Adrenal gland (tissue), 12 donors: ENCODE data around the gene HYCC1. TPM values are rescaled to one million over a fixed set of nuclear protein-coding genes. Genes with fewer than 3 reads are reported as not detected.
"Not testable (repeated sequence)": the region's sequence is repeated elsewhere in the genome, so short reads cannot be mapped to it uniquely, and the experiment has no call there.

Experiments
- DNase-seq, 7 donors: peaks; one replicate each; pipeline ENCODE4 v3.0.0-alpha.2; 2019 to 2020
- H3K27ac ChIP-seq, 5 donors: fragments of 200-600 bp; sonication (generic) in 4 of 5; 1 replicate in 3 of 5; 2 replicates in 2 of 5; pipeline versions ENCODE4 v1.5.1 to v1.8.0; 2016 to 2020; ENCODE audit warnings: mild to moderate bottlenecking in 1 of 5
- H3K27me3 ChIP-seq: fragments of 200-600 bp; 2 replicates; pipeline ENCODE4 v1.8.0; 2021
- H3K36me3 ChIP-seq, 2 donors: fragments of 200-600 bp; replicated peaks in 1 of 2; 1 replicate in 1 of 2; 2 replicates in 1 of 2; pipeline versions ENCODE4 v1.5.1 to v1.8.0; 2018 to 2022
- H3K4me1 ChIP-seq, 2 donors: fragments of 200-600 bp; replicated peaks in 1 of 2; 1 replicate in 1 of 2; 2 replicates in 1 of 2; pipeline versions ENCODE4 v1.5.1 to v1.8.0; 2018 to 2021
- H3K4me3 ChIP-seq, 4 donors: fragments of 200-600 bp; sonication (generic) in 3 of 4; one replicate each; pipeline ENCODE4 v1.5.1; 2016 to 2018
- H3K9me3 ChIP-seq, 3 donors: fragments of 200-600 bp; sonication (generic) in 1 of 3; replicated peaks in 1 of 3; 1 replicate in 2 of 3; 2 replicates in 1 of 3; pipeline versions ENCODE4 v1.5.1 to v1.8.0; 2016 to 2021
- POLR2A ChIP-seq, 2 donors: fragments of 450-650 bp; IDR thresholded peaks; one replicate each; pipeline ENCODE4 v1.6.1; 2017; ENCODE audit warnings: antibody characterized with exemption in 2 of 2, mild to moderate bottlenecking in 2 of 2, moderate library complexity in 1 of 2
- WGBS, 4 donors: extraction: QIAGEN DNeasy Blood & Tissue Kit in 2 of 4; methylation state at CpG; one replicate each; pipeline versions ENCODE4 v1.1.5 to v1.1.7; 2013 to 2017; 5-methylcytosine and 5-hydroxymethylcytosine counted together
- intact Hi-C, 2 donors: fragments of 100-400 bp; cut with DNase I; formaldehyde crosslinking; loops; one replicate each; pipeline versions ENCODE4 v1.14.1 to v1.15.0; 2022 to 2023
- polyA plus RNA-seq, 3 donors: library from polyadenylated mRNA; stranded (reverse); fragments of 200-250 nt in 2 of 3; fragments of 350-450 nt in 1 of 3; fragmentation: Illumina TruSeq in 1 of 3; extraction: RNeasy Lipid Tissue Mini Kit (QIAGEN cat#74804) in 1 of 3; gene quantifications; one replicate each; pipeline ENCODE4 v1.2.3, GENCODE V29; 2013 to 2014
- total RNA-seq, 9 donors: library from RNA; depleted of rRNA in 4 of 9; stranded (reverse); fragments of >200 nt in 4 of 9; fragments of 120-200 nt in 1 of 9; fragmentation: NEBNext Ultra II Directional in 1 of 9; extraction: Animal tissue kit (Norgen Biotek cat#: 25700) in 1 of 9; gene quantifications; one replicate each; pipeline versions ENCODE4 v1.1.0 to v1.2.4, GENCODE V29; 2013 to 2023
- TF ChIP-seq, protein P1 (sequence below), 6 experiments: fragments of 450-650 bp in 4 of 6; fragments of 200-600 bp in 2 of 6; sonication (generic) in 1 of 6; IDR thresholded peaks; 1 replicate in 5 of 6; 2 replicates in 1 of 6; pipeline versions ENCODE4 v1.5.1 to v1.8.0; 2016 to 2021; ENCODE audit warnings: antibody characterized with exemption in 6 of 6, mild to moderate bottlenecking in 2 of 6, moderate library complexity in 1 of 6
- donor health status: healthy with polysubstance abuse.
- donor health status: Bipolar disorder and iron deficiency.
- donor health status: DM: yes; HTN: yes; CAD: no.
- donor health status: DM: no; HTN: no; CAD: no.
- donor health status: DM: no; HTN: no; CAD: no.
- donor health status: DM: yes; HTN: yes; CAD: no.

HYCC1 gene
- total and polyA plus RNA-seq, 12 donors, result 3.8 to 27.1 (median 17.5) TPM

DNA sequence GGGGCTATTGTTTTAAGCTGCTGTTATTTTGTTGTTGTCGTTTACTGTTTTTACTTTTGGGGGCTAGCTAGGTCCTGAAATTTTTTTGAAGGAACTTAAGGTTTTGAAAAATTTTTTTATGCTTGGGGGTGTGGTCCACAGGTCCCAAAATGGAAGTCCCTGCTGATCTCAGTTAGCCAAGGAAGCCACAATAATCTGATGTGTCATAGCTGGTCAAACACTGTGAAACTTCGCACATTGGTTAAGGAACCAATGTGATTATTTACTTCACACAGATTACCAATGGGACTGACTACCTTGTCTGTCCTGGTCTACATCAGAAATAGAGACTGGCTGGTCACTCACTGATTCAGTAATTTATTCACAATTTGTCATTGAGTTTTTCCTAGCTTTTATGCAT is 29.5 kb upstream of the HYCC1 start:
- TF ChIP-seq, protein P1, sequence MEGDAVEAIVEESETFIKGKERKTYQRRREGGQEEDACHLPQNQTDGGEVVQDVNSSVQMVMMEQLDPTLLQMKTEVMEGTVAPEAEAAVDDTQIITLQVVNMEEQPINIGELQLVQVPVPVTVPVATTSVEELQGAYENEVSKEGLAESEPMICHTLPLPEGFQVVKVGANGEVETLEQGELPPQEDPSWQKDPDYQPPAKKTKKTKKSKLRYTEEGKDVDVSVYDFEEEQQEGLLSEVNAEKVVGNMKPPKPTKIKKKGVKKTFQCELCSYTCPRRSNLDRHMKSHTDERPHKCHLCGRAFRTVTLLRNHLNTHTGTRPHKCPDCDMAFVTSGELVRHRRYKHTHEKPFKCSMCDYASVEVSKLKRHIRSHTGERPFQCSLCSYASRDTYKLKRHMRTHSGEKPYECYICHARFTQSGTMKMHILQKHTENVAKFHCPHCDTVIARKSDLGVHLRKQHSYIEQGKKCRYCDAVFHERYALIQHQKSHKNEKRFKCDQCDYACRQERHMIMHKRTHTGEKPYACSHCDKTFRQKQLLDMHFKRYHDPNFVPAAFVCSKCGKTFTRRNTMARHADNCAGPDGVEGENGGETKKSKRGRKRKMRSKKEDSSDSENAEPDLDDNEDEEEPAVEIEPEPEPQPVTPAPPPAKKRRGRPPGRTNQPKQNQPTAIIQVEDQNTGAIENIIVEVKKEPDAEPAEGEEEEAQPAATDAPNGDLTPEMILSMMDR (IDR thresholded peaks at IDR 0.05), result no peak
- TF ChIP-seq POLR2A (IDR thresholded peaks at IDR 0.05), result no peak
- intact Hi-C loops, result no loop called here
- Histone ChIP-seq H3K36me3 (no peaks in the 10 kb centered on the region), H3K27ac (no peak overlapping the region), H3K4me1 (no peaks in the 10 kb centered on the region), H3K4me3 (no peak overlapping the region), H3K27me3 (no peaks in the 10 kb centered on the region), H3K9me3 (no peaks in the 10 kb centered on the region)
- 83 to 91% (median 88%) methylated on average over 2 of the region's 2 CpGs for WGBS, 4 donors
- no peak for DNase-seq

DNA sequence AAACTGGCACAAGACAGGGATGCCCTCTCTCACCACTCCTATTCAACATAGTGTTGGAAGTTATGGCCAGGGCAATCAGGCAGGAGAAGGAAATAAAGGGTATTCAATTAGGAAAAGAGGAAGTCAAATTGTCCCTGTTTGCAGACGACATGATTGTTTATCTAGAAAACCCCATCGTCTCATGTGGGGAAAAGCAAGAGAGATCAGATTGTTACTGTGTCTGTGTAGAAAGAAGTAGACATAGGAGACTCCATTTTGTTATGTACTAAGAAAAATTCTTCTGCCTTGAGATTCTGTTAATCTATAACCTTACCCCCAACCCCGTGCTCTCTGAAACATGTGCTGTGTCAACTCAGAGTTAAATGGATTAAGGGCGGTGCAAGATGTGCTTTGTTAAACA is 25.7 kb upstream of the HYCC1 start:
- H3K27me3 ChIP-seq, H3K27ac ChIP-seq, H3K4me1 ChIP-seq, intact Hi-C loops, H3K4me3 ChIP-seq, H3K9me3 ChIP-seq, DNase-seq, H3K36me3 ChIP-seq: not testable (repeated sequence)
- 54 to 78% (median 69%) methylated on average over 2 of the region's 4 CpGs for WGBS, 4 donors

DNA sequence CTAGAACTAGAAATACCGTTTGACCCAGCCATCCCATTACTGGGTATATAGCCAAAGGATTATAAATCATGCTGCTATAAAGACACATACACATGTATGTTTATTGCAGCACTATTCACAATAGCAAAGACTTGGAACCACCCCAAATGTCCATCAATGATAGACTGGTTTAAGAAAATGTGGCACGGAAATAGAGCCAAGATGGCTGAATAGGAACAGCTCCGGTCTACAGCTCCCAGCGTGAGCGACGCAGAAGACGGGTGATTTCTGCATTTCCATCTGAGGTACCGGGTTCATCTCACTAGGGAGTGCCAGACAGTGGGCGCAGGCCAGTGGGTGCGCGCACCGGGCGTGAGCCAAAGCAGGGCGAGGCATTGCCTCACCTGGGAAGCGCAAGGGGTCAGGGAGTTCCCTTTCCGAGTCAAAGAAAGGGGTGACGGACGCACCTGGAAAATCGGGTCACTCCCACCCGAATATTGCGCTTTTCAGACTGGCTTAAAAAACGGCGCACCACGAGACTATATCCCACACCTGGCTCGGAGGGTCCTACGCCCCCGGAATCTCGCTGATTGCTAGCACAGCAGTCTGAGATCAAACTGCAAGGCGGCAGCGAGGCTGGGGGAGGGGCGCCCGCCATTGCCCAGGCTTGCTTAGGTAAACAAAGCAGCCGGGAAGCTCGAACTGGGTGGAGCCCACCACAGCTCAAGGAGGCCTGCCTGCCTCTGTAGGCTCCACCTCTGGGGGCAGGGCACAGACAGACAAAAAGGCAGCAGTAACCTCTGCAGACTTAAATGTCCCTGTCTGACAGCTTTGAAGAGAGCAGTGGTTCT is 21.8 kb upstream of the HYCC1 start:
- H3K9me3 ChIP-seq, H3K4me1 ChIP-seq, H3K27me3 ChIP-seq, H3K36me3 ChIP-seq, H3K27ac ChIP-seq, intact Hi-C loops, DNase-seq, H3K4me3 ChIP-seq: not testable (repeated sequence)
- WGBS, 4 donors, result 76 to 89% (median 82%) methylated on average over 11 to 26 of the region's 34 CpGs

DNA sequence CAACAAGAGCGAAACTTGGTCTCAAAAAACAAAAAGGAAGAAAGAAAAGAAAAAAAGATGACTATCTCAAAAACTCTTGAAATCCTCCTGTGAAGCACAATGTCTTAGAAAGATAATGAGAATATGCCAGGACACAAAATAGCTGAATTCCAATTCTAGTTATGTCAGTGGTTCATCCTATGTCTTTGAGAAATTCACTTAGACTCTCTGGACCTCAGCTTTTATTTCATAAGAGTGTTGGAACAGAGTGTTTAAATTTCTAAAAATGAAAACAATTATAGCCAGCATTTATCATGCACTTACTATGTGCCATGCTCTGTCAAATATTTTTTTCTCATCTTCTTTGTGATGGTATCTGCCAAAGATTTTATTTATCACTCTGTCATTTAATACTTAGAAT is 13.3 kb upstream of the HYCC1 start:
- TF ChIP-seq, protein P1 (IDR thresholded peaks at IDR 0.05), result no peak
- no peak for TF ChIP-seq POLR2A (IDR thresholded peaks at IDR 0.05)
- Histone ChIP-seq H3K4me3 (no peak overlapping the region), H3K4me1 (no peaks in the 10 kb centered on the region), H3K27ac (no peak overlapping the region), H3K27me3 (no peaks in the 10 kb centered on the region), H3K36me3 (no peaks in the 10 kb centered on the region), H3K9me3 (no peaks in the 10 kb centered on the region)
- no peak for DNase-seq
- 91 to 94% (median 93%) methylated on average over 1 of the region's 1 CpG for WGBS, 4 donors
- intact Hi-C loops, result loop anchor here in 1 of 2 donors (10.0 kb wide), 1 partner anchor 172 kb away; no protein-coding TSS in a partner anchor

DNA sequence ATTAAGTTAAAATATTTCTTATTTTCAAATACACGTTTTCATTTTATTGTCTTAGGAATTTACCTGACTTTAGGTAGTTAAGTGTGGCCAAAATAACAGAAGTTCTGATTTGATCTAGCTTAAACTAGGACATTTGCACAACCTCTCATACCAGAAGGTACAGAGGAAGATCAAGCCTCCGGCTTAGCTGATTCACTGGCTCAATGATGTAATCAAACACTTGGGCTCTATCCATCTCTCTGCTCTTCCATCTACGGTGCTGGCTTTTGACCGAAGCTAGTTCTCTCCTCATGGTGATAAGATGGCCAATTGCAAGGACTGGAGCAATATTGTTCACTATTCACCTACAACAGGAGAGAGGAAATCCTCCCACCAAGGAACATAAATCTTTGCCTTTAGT is 12.2 kb upstream of the HYCC1 start:
- TF ChIP-seq POLR2A (IDR thresholded peaks at IDR 0.05), result no peak
- TF ChIP-seq, protein P1 (IDR thresholded peaks at IDR 0.05), result no peak
- Histone ChIP-seq H3K27me3 (no peaks in the 10 kb centered on the region), H3K36me3 (no peaks in the 10 kb centered on the region), H3K4me3 (no peak overlapping the region), H3K27ac (no peak overlapping the region), H3K9me3 (no peaks in the 10 kb centered on the region), H3K4me1 (no peaks in the 10 kb centered on the region)
- intact Hi-C loops, result loop anchor here in 1 of 2 donors (10.0 kb wide), 1 partner anchor 171 kb away; no protein-coding TSS in a partner anchor
- WGBS, 4 donors, result 76 to 83% (median 78%) methylated on average over 4 of the region's 4 CpGs
- DNase-seq, result no peak
